Measurements from ENCODE around the gene TRAPPC10.

- TF ChIP-seq SIN3A (IDR thresholded peaks at IDR 0.05; ENCODE audit: low read depth) (no peak), POLR2A (IDR thresholded peaks at IDR 0.05; ENCODE audit: borderline replicate concordance, extremely low read depth, insufficient read depth, insufficient read length) (no peak), EGR1 (IDR thresholded peaks at IDR 0.05; ENCODE audit: low read depth) (no peak), CTCF (IDR thresholded peaks at IDR 0.05 in 2 of 3, conservative IDR thresholded peaks at IDR 0.05 in 1 of 3; ENCODE audit: borderline replicate concordance in 1 of 3, insufficient read depth in 1 of 3, low read depth in 2 of 3, low read length in 2 of 3) (no peak), POLR2AphosphoS5 (IDR thresholded peaks at IDR 0.05; ENCODE audit: low read depth, low read length) (no peak), FOSL1 (IDR thresholded peaks at IDR 0.05; ENCODE audit: low read depth) (no peak), RAD21 (IDR thresholded peaks at IDR 0.05; ENCODE audit: low read depth) (no peak), JUND (IDR thresholded peaks at IDR 0.05) (no peak), SRF (IDR thresholded peaks at IDR 0.05; ENCODE audit: low read depth) (no peak), TCF7L2 (IDR thresholded peaks at IDR 0.05; ENCODE audit: borderline replicate concordance, extremely low read depth, insufficient read depth, insufficient read length) (no peak), EZH2 (IDR thresholded peaks at IDR 0.05) (no peak)
- TF ChIP-seq, protein P1, sequence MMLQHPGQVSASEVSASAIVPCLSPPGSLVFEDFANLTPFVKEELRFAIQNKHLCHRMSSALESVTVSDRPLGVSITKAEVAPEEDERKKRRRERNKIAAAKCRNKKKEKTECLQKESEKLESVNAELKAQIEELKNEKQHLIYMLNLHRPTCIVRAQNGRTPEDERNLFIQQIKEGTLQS (IDR thresholded peaks at IDR 0.05) = no peak
- TF ChIP-seq, protein P2, sequence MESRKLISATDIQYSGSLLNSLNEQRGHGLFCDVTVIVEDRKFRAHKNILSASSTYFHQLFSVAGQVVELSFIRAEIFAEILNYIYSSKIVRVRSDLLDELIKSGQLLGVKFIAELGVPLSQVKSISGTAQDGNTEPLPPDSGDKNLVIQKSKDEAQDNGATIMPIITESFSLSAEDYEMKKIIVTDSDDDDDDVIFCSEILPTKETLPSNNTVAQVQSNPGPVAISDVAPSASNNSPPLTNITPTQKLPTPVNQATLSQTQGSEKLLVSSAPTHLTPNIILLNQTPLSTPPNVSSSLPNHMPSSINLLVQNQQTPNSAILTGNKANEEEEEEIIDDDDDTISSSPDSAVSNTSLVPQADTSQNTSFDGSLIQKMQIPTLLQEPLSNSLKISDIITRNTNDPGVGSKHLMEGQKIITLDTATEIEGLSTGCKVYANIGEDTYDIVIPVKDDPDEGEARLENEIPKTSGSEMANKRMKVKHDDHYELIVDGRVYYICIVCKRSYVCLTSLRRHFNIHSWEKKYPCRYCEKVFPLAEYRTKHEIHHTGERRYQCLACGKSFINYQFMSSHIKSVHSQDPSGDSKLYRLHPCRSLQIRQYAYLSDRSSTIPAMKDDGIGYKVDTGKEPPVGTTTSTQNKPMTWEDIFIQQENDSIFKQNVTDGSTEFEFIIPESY (IDR thresholded peaks at IDR 0.05; ENCODE audit: extremely low read depth, insufficient replicate concordance, low read length) = no peak
Observed at GRCh38 chr21:44027607-44028286, 15.6 kb downstream of the TRAPPC10 start.
